HCT116 (cell line): ENCODE measurements around the gene MDP1.

Experiments used
- EGR1 ChIP-seq: IDR thresholded peaks from 2 replicates; pipeline ENCODE4 v1.6.1; 2012; ENCODE audit warnings: low read depth
- EZH2 ChIP-seq: fragments of 200-600 bp; sonication (generic); IDR thresholded peaks from 2 replicates; pipeline ENCODE4 v1.6.1; 2017; ENCODE audit warnings: antibody characterized with exemption, mixed run types
- JUND ChIP-seq: IDR thresholded peaks from 2 replicates; pipeline ENCODE4 v1.6.1; 2012
- POLR2A ChIP-seq: IDR thresholded peaks from 2 replicates; pipeline ENCODE4 v1.7.0; 2011; ENCODE audit warnings: borderline replicate concordance; ENCODE audit not compliant: insufficient read depth, insufficient read length; ENCODE audit errors: extremely low read depth
- POLR2AphosphoS5 ChIP-seq: IDR thresholded peaks from 2 replicates; pipeline ENCODE4 v1.6.1; 2011; ENCODE audit warnings: mild to moderate bottlenecking, low read depth, low read length, moderate library complexity
- ZFX ChIP-seq: fragments of 450-650 bp; IDR thresholded peaks from 2 replicates; pipeline ENCODE4 v1.6.1; 2017
- TF ChIP-seq, protein P1 (sequence below): IDR thresholded peaks from 2 replicates; pipeline ENCODE4 v1.6.1; 2012; ENCODE audit warnings: low read depth
- TF ChIP-seq, protein P2 (sequence below), 3 experiments: fragments of 200-600 bp in 1 of 3; sonication (generic) in 1 of 3; IDR thresholded peaks in 2 of 3; conservative IDR thresholded peaks in 1 of 3; 2 replicates each; pipeline ENCODE4 v1.5.1; 2012 to 2017; ENCODE audit warnings: low read depth in 2 of 3, low read length in 2 of 3, antibody characterized with exemption in 1 of 3, borderline replicate concordance in 1 of 3, control low read depth in 1 of 3, mild to moderate bottlenecking in 1 of 3, mixed read lengths in 1 of 3, mixed run types in 1 of 3, moderate library complexity in 1 of 3; ENCODE audit not compliant: insufficient read depth in 1 of 3
- TF ChIP-seq, protein P3 (sequence below): IDR thresholded peaks from 2 replicates; pipeline ENCODE4 v1.6.1; 2011; ENCODE audit warnings: mild to moderate bottlenecking, low read length, moderate library complexity; ENCODE audit not compliant: insufficient replicate concordance; ENCODE audit errors: extremely low read depth

DNA sequence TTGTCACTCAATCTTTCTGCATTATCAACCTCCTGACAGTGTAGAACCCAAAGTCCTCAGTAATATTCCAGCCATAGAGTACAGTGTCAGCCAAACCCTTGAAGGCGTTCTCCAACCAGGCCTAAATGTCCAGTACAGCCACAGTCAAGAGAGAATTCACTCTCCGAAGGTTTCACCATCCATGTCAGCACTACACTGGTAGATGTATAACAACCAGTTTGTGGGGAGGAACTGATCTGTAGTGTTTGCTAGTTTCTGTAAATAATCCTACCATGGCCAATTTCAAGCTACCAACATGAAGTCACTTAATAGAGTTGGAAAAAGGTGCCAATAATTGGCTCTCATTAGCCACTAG lies 456 bp upstream of the MDP1 start:
- TF ChIP-seq, protein P1, sequence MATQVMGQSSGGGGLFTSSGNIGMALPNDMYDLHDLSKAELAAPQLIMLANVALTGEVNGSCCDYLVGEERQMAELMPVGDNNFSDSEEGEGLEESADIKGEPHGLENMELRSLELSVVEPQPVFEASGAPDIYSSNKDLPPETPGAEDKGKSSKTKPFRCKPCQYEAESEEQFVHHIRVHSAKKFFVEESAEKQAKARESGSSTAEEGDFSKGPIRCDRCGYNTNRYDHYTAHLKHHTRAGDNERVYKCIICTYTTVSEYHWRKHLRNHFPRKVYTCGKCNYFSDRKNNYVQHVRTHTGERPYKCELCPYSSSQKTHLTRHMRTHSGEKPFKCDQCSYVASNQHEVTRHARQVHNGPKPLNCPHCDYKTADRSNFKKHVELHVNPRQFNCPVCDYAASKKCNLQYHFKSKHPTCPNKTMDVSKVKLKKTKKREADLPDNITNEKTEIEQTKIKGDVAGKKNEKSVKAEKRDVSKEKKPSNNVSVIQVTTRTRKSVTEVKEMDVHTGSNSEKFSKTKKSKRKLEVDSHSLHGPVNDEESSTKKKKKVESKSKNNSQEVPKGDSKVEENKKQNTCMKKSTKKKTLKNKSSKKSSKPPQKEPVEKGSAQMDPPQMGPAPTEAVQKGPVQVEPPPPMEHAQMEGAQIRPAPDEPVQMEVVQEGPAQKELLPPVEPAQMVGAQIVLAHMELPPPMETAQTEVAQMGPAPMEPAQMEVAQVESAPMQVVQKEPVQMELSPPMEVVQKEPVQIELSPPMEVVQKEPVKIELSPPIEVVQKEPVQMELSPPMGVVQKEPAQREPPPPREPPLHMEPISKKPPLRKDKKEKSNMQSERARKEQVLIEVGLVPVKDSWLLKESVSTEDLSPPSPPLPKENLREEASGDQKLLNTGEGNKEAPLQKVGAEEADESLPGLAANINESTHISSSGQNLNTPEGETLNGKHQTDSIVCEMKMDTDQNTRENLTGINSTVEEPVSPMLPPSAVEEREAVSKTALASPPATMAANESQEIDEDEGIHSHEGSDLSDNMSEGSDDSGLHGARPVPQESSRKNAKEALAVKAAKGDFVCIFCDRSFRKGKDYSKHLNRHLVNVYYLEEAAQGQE, result no peak
- no peak for TF ChIP-seq POLR2AphosphoS5
- TF ChIP-seq, protein P2, sequence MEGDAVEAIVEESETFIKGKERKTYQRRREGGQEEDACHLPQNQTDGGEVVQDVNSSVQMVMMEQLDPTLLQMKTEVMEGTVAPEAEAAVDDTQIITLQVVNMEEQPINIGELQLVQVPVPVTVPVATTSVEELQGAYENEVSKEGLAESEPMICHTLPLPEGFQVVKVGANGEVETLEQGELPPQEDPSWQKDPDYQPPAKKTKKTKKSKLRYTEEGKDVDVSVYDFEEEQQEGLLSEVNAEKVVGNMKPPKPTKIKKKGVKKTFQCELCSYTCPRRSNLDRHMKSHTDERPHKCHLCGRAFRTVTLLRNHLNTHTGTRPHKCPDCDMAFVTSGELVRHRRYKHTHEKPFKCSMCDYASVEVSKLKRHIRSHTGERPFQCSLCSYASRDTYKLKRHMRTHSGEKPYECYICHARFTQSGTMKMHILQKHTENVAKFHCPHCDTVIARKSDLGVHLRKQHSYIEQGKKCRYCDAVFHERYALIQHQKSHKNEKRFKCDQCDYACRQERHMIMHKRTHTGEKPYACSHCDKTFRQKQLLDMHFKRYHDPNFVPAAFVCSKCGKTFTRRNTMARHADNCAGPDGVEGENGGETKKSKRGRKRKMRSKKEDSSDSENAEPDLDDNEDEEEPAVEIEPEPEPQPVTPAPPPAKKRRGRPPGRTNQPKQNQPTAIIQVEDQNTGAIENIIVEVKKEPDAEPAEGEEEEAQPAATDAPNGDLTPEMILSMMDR (IDR thresholded peaks at IDR 0.05 in 2 of 3, conservative IDR thresholded peaks at IDR 0.05 in 1 of 3; ENCODE audit: borderline replicate concordance in 1 of 3, insufficient read depth in 1 of 3, low read depth in 2 of 3, low read length in 2 of 3), result no peak
- TF ChIP-seq JUND, result no peak
- TF ChIP-seq EZH2, result no peak
- TF ChIP-seq, protein P3, sequence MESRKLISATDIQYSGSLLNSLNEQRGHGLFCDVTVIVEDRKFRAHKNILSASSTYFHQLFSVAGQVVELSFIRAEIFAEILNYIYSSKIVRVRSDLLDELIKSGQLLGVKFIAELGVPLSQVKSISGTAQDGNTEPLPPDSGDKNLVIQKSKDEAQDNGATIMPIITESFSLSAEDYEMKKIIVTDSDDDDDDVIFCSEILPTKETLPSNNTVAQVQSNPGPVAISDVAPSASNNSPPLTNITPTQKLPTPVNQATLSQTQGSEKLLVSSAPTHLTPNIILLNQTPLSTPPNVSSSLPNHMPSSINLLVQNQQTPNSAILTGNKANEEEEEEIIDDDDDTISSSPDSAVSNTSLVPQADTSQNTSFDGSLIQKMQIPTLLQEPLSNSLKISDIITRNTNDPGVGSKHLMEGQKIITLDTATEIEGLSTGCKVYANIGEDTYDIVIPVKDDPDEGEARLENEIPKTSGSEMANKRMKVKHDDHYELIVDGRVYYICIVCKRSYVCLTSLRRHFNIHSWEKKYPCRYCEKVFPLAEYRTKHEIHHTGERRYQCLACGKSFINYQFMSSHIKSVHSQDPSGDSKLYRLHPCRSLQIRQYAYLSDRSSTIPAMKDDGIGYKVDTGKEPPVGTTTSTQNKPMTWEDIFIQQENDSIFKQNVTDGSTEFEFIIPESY, result no peak
- TF ChIP-seq EGR1, result no peak
- TF ChIP-seq ZFX, result no peak
- TF ChIP-seq POLR2A, result no peak
